Stimulated activated naive CD8-positive, alpha-beta T cell treated with anti-CD3 and anti-CD28 coated beads, Interleukin-15, Interleukin-2, amounts not matched to agents 100 U/mL and 50 U/mL, for 24 hours (primary cell): Measurements from ENCODE around the gene CLEC1A.

Experiments
- ATAC-seq: fragments of 150-1000 bp; cut with Tn5 transposase; one replicate; pipeline ENCODE4 v1.10.0; 2021
- DNase-seq: peaks from one replicate; pipeline ENCODE4 v3.0.0; 2021

CLEC1A gene

GRCh38 chr12:10098791-10099190 is at the start of gene CLEC1A:
Gene CLEC1A, minus strand, starts transcription at chr12:10098985. Its CDS starts 63 bp downstream, at chr12:10098922.
- DNase-seq (no peak), ATAC-seq (no peak)

- DNase-seq (no peak), ATAC-seq (peak; percentile 28)
These were observed 49.1 kb upstream of the CLEC1A start for GRCh38 chr12:10147714-10148403.

- DNase-seq, result no peak
- no peak for ATAC-seq
These were observed 44.3 kb upstream of the CLEC1A start for GRCh38 chr12:10142976-10143589.

GRCh38 chr12:10140001-10140400 is 41.2 kb upstream of the CLEC1A start:
- ATAC-seq (peak; percentile 61), DNase-seq (peak; percentile 45)

GRCh38 chr12:10136637-10137205 is 37.9 kb upstream of the CLEC1A start:
- no peak for DNase-seq
- ATAC-seq, result no peak

GRCh38 chr12:10135126-10135525 is 36.3 kb upstream of the CLEC1A start:
- DNase-seq, result no peak
- ATAC-seq, result no peak

GRCh38 chr12:10132850-10133370 is 34.1 kb upstream of the CLEC1A start:
- ATAC-seq (no peak), DNase-seq (no peak)

- no peak for DNase-seq
- ATAC-seq, result no peak
These were observed 32.4 kb upstream of the CLEC1A start for GRCh38 chr12:10131111-10131690.

GRCh38 chr12:10130042-10130441 is 31.3 kb upstream of the CLEC1A start, which contains the start of gene CLEC7A:
Gene CLEC7A, minus strand, starts transcription at chr12:10130199. Its CDS starts 117 bp downstream, at chr12:10130082.
- peak; percentile 85 for ATAC-seq
- no peak for DNase-seq

GRCh38 chr12:10128687-10129086 is 29.9 kb upstream of the CLEC1A start:
- DNase-seq (no peak), ATAC-seq (no peak)

- ATAC-seq, result no peak
- DNase-seq, result no peak
These were observed 27.6 kb upstream of the CLEC1A start for GRCh38 chr12:10126413-10126812.

GRCh38 chr12:10122689-10123088 is 23.9 kb upstream of the CLEC1A start:
- DNase-seq, result no peak
- ATAC-seq, result no peak

- ATAC-seq (no peak), DNase-seq (no peak)
These were observed 22.5 kb upstream of the CLEC1A start for GRCh38 chr12:10121278-10121677.

GRCh38 chr12:10119066-10119465 is 20.3 kb upstream of the CLEC1A start:
- DNase-seq (no peak), ATAC-seq (no peak)

- ATAC-seq, result no peak
These were observed 17.1 kb upstream of the CLEC1A start for GRCh38 chr12:10115890-10116289.

GRCh38 chr12:10115311-10115710 is 16.5 kb upstream of the CLEC1A start:
- no peak for ATAC-seq
- no peak for DNase-seq

More at GRCh38 chr12:10115890-10116289, 17.1 kb upstream of the CLEC1A start:
- DNase-seq, result no peak

- ATAC-seq (no peak), DNase-seq (no peak)
These were observed 15.1 kb upstream of the CLEC1A start for GRCh38 chr12:10113920-10114319.

GRCh38 chr12:10113075-10113474 is 14.3 kb upstream of the CLEC1A start:
- ATAC-seq, result no peak
- DNase-seq, result no peak

- no peak for DNase-seq
- ATAC-seq, result no peak
These were observed 12.7 kb upstream of the CLEC1A start for GRCh38 chr12:10111451-10111850.

- DNase-seq, result no peak
- no peak for ATAC-seq
These were observed 11.6 kb upstream of the CLEC1A start for GRCh38 chr12:10110256-10110844.

- DNase-seq (no peak), ATAC-seq (no peak)
These were observed 3.5 kb upstream of the CLEC1A start for GRCh38 chr12:10102322-10102721.

GRCh38 chr12:10101648-10102220 is 2.9 kb upstream of the CLEC1A start:
- no peak for ATAC-seq
- DNase-seq, result no peak
